HG02588 (cell line): ENCODE results near the gene PDZD2.
"Not testable (repeated sequence)": the region's sequence is repeated elsewhere in the genome, so short reads cannot be mapped to it uniquely, and the experiment has no call there.

Source experiments
- ATAC-seq: cut with Tn5 transposase; IDR thresholded peaks from one replicate; pipeline ENCODE4 v1.9.1; 2021; ENCODE audit warnings: mild to moderate bottlenecking, moderate library complexity; ENCODE audit not compliant: unreplicated experiment

The PDZD2 gene

GRCh38 chr5:31638748-31639418, at the start of gene PDZD2:
PDZD2 (plus strand) TSS chr5:31639131.
- ATAC-seq: peak; percentile 72

GRCh38 chr5:31593665-31594064, 45.3 kb upstream of the PDZD2 start:
- no peak for ATAC-seq

- no peak for ATAC-seq
Measured at GRCh38 chr5:31596354-31596753, 42.6 kb upstream of the PDZD2 start.

- ATAC-seq: no peak
Measured at GRCh38 chr5:31598640-31599611, 40.0 kb upstream of the PDZD2 start.

- ATAC-seq: not testable (repeated sequence)
Measured at GRCh38 chr5:31602305-31602704, 36.6 kb upstream of the PDZD2 start.

- no peak for ATAC-seq
Measured at GRCh38 chr5:31604240-31604639, 34.7 kb upstream of the PDZD2 start.

- ATAC-seq: no peak
Measured at GRCh38 chr5:31604644-31605043, 34.3 kb upstream of the PDZD2 start.

GRCh38 chr5:31605920-31606319, 33.0 kb upstream of the PDZD2 start:
- no peak for ATAC-seq

- ATAC-seq: no peak
Measured at GRCh38 chr5:31607546-31607945, 31.4 kb upstream of the PDZD2 start.

GRCh38 chr5:31611002-31611401, 27.9 kb upstream of the PDZD2 start:
- no peak for ATAC-seq

- no peak for ATAC-seq
Measured at GRCh38 chr5:31613651-31614050, 25.3 kb upstream of the PDZD2 start.

GRCh38 chr5:31614151-31615020, 24.5 kb upstream of the PDZD2 start:
- ATAC-seq: no peak

- ATAC-seq: no peak
Measured at GRCh38 chr5:31617867-31618266, 21.1 kb upstream of the PDZD2 start.

- no peak for ATAC-seq
Measured at GRCh38 chr5:31620026-31620425, 18.9 kb upstream of the PDZD2 start.

GRCh38 chr5:31623249-31623648, 15.7 kb upstream of the PDZD2 start:
- ATAC-seq: no peak

GRCh38 chr5:31625394-31625793, 13.5 kb upstream of the PDZD2 start:
- ATAC-seq: no peak

- no peak for ATAC-seq
Measured at GRCh38 chr5:31626156-31626555, 12.8 kb upstream of the PDZD2 start.

GRCh38 chr5:31626604-31627234, 12.2 kb upstream of the PDZD2 start:
- ATAC-seq: no peak

GRCh38 chr5:31630931-31631330, 8.0 kb upstream of the PDZD2 start:
- ATAC-seq: no peak

- ATAC-seq: no peak
Measured at GRCh38 chr5:31632460-31632859, 6.5 kb upstream of the PDZD2 start.

- ATAC-seq: no peak
Measured at GRCh38 chr5:31635446-31635845, 3.5 kb upstream of the PDZD2 start.
